HEK293T (cell line): ENCODE results near the gene CCDC102A.

ENCODE experiments used
- CTCF ChIA-PET: fragments of 350-600 bp; formaldehyde crosslinking; extraction: SDS; loops from one replicate; lab custom pipeline; 2021; ENCODE audit warnings: antibody characterized with exemption, inconsistent platforms; lab: Yijun Ruan, JAX
- POLR2A ChIA-PET: fragments of 350-600 bp; formaldehyde crosslinking; extraction: SDS; loops from one replicate; lab custom pipeline; 2020; ENCODE audit warnings: antibody characterized with exemption, inconsistent platforms; lab: Yijun Ruan, JAX
- DNase-seq: peaks from one replicate; pipeline ENCODE4 v3.0.0; 2012; ENCODE audit warnings: mixed read lengths; ENCODE audit errors: extremely low spot score
- ARNT ChIP-seq: fragments of 450-650 bp; IDR thresholded peaks from 2 replicates; pipeline ENCODE4 v1.6.1; 2017; ENCODE audit warnings: mild to moderate bottlenecking
- BHLHE40 ChIP-seq: fragments of 450-650 bp; IDR thresholded peaks from 2 replicates; pipeline ENCODE4 v1.6.1; 2016; ENCODE audit warnings: mild to moderate bottlenecking, moderate library complexity, borderline replicate concordance
- CTBP1 ChIP-seq: fragments of 450-650 bp; IDR thresholded peaks from 2 replicates; pipeline ENCODE4 v1.6.1; 2016; ENCODE audit warnings: borderline replicate concordance
- ELF4 ChIP-seq: fragments of 450-650 bp; IDR thresholded peaks from 2 replicates; pipeline ENCODE4 v1.6.1; 2017; ENCODE audit warnings: antibody characterized with exemption
- FOXA1 ChIP-seq: fragments of 450-650 bp; IDR thresholded peaks from 2 replicates; pipeline ENCODE4 v1.6.1; 2016; ENCODE audit warnings: mild to moderate bottlenecking
- FOXK2 ChIP-seq: fragments of 450-650 bp; IDR thresholded peaks from 2 replicates; pipeline ENCODE4 v1.6.1; 2016; ENCODE audit warnings: mild to moderate bottlenecking
- FOXM1 ChIP-seq: fragments of 450-650 bp; IDR thresholded peaks from 2 replicates; pipeline ENCODE4 v1.6.1; 2017; ENCODE audit warnings: mild to moderate bottlenecking, borderline replicate concordance
- HDGF ChIP-seq: fragments of 450-650 bp; IDR thresholded peaks from 2 replicates; pipeline ENCODE4 v1.6.1; 2017; ENCODE audit warnings: antibody characterized with exemption, borderline replicate concordance
- L3MBTL2 ChIP-seq: fragments of 450-650 bp; conservative IDR thresholded peaks from 2 replicates; pipeline ENCODE4 v1.6.1; 2016; ENCODE audit warnings: mild to moderate bottlenecking
- LEF1 ChIP-seq: fragments of 450-650 bp; IDR thresholded peaks from 2 replicates; pipeline ENCODE4 v1.6.1; 2017; ENCODE audit warnings: mild to moderate bottlenecking, borderline replicate concordance
- NFRKB ChIP-seq: fragments of 450-650 bp; IDR thresholded peaks from 2 replicates; pipeline ENCODE4 v1.6.1; 2016; ENCODE audit warnings: mild to moderate bottlenecking, moderate library complexity
- SP1 ChIP-seq: fragments of 450-650 bp; IDR thresholded peaks from 2 replicates; pipeline ENCODE4 v1.6.1; 2017
- SUZ12 ChIP-seq: fragments of 450-650 bp; IDR thresholded peaks from 2 replicates; pipeline ENCODE4 v1.6.1; 2016; ENCODE audit warnings: mild to moderate bottlenecking
- TARDBP ChIP-seq: fragments of 450-650 bp; IDR thresholded peaks from 2 replicates; pipeline ENCODE4 v1.6.1; 2016
- ZNF384 ChIP-seq: fragments of 450-650 bp; IDR thresholded peaks from 2 replicates; pipeline ENCODE4 v1.6.1; 2016
- TF ChIP-seq, protein P1 (sequence below): fragments of 450-650 bp; IDR thresholded peaks from 2 replicates; pipeline ENCODE4 v1.6.1; 2016

The CCDC102A gene

DNA sequence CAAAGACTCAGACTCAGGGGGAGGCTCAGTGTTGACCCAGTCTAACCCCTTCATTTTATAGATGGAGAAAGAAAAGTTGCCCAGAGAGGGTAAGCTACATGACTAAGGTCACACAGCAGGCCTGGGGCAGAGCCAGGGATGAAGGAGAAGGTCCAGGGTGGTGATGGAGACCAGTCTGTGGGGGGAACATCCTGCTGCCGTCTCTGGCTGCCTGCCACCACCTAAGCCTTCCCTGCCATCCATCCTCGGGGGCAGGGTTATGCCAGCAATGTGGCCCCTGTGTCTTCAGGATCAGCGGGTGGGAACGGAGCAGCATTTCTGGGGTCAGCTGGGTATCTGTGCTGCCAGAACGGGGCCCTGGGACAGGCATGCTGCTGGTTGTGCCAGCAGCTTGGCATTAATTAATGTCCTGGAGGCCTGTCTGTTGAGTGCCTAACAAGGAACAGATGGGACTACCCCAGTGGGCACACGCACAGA, 55.6 kb downstream of the CCDC102A start:
- CTCF ChIA-PET: interaction anchor here (0.8 kb wide), 1 partner anchor 39 kb away, joined by 4 read pairs; no protein-coding TSS in a partner anchor
- POLR2A ChIA-PET: no interaction called here
- DNase-seq: no peak
- TF ChIP-seq FOXM1 (no peak), TARDBP (no peak), FOXA1 (no peak), SUZ12 (no peak), SP1 (no peak), NFRKB (no peak), ZNF384 (no peak), CTBP1 (no peak), ARNT (no peak), HDGF (no peak), BHLHE40 (no peak), ELF4 (no peak), LEF1 (no peak), L3MBTL2 (no peak), FOXK2 (no peak)
- TF ChIP-seq, protein P1, sequence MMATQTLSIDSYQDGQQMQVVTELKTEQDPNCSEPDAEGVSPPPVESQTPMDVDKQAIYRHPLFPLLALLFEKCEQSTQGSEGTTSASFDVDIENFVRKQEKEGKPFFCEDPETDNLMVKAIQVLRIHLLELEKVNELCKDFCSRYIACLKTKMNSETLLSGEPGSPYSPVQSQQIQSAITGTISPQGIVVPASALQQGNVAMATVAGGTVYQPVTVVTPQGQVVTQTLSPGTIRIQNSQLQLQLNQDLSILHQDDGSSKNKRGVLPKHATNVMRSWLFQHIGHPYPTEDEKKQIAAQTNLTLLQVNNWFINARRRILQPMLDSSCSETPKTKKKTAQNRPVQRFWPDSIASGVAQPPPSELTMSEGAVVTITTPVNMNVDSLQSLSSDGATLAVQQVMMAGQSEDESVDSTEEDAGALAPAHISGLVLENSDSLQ: no peak

DNA sequence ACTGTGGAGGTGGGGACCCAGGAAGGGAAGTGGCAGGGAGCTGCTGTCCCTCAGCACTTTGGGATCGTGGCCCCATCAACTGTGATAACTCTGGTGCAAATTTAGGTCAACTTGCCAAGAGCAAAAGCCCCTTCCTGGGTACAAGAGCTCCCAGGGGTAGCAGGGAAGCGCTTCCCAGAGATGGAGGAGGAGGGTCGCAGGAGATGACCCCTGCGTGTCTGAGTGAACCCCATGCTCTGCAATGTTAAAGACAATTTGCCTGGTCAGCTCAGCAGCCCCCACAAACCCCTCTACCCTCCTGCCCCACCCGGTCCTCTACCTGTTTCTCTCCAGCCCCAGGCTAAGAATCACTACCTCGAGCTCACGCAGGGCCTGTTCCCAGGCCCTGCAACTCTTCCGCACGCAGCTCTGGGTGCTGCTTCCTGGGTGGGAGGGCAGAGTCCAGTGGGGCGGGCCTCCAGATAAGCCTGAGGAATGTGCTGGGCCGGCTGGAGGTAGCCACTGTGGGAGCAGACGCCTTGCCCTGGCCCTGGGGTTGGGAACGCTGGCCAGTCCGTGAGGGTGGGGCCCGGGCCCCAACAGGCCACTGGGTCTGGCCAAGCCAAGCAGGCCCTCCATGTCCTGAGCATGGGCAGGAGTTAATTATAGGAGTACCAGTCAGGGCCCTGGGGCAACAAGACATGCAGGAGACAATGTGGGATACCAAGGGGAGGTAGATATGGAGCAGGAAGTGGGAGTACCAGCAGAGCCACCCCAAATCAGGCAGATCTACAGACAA, 56.2 kb downstream of the CCDC102A start:
- no peak for TF ChIP-seq SP1
- no peak for TF ChIP-seq CTBP1
- TF ChIP-seq SUZ12: no peak
- no peak for TF ChIP-seq LEF1
- no peak for TF ChIP-seq ELF4
- TF ChIP-seq ZNF384: no peak
- no peak for TF ChIP-seq FOXA1
- no peak for TF ChIP-seq NFRKB
- no peak for TF ChIP-seq BHLHE40
- no peak for TF ChIP-seq HDGF
- TF ChIP-seq, protein P1: no peak
- TF ChIP-seq TARDBP: no peak
- TF ChIP-seq L3MBTL2: no peak
- no peak for TF ChIP-seq ARNT
- no peak for TF ChIP-seq FOXM1
- TF ChIP-seq FOXK2: no peak
- ChIA-PET CTCF (no interaction called here), POLR2A (interaction anchor here (1.0 kb wide), 1 partner anchor 33 kb away, joined by 3 read pairs; the partner anchor contains the start of genes CIAPIN1 and COQ9)
- DNase-seq: no peak

DNA sequence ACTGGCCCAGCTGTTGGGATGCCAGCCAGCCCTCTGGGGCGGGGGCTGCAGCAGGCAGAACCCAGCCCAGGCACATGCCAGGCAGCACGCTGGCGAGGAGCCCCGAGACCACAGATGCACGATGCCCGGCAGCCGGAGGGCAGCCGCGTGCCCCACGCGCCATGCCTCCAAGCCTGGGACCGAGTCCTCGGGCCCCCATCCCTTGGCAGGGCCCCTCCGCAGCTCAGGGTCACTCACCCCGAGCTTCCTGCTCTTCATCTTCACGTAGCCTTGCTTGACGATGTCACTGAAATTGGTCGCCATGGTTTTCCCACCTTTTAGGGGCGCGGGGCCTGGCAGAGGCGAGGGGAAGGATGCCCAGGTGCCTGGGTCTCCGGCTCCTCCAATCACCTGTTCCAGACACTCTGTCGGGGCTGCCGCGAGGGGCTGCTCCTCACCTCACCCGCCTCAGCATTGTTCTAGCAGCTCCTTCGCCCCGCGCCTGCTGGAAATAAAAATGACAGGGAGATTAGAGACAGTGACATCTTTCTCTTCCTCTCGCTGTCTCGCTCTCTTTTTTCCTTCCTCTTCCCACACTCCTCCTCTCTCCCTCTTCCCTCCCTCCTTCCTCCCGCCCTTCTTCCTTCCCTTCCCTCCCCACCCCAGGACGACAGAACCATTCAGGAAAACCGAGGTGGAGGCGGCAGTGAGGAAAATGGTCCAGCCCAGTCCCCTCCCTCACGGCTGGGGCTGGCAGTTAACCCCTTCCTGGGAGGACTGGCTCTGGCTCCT, 57.0 kb downstream of the CCDC102A start:
- CTCF ChIA-PET: no interaction called here
- TF ChIP-seq CTBP1 (no peak), SUZ12 (no peak)
- peak; percentile 53 for DNase-seq

DNA sequence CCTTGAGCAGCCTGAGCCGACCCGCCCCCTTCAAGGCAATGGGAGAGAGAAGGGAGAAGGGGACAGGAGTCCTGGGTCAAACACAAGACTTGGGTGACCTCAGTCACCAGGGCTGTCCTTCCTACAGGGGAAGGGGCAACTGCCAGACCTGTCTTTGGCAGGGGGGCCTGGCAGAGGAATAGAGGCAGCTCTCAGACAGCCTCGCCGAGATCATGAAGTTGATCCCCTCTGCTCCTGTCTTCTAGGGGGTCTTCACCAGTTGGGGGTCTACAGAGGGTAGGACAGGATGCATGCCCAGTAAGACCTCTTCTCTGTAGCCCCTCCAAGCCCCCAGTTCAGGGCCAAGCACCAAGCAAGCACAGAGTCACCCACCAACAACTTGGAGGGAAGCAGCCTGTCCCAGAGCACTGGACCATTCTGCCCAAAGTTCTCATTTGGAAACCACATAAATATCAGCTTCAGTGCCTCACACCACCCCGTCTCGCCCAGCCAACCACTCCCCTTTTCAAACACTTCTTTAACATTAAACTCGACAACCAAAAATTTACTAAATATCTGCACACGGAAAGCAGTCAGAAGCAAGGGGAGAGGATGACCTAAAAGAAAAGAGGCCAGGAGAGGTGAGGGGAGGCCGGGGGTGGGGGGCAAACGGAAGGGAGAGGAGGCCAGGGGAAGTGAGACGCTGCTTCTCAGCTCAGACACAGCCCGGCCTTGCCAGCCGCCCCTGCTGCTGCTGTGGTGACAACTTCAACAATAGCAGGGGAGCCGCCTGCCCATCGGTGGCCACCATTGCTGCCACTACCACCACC, 57.8 kb downstream of the CCDC102A start:
- TF ChIP-seq NFRKB: no peak
- TF ChIP-seq L3MBTL2: no peak
- no peak for TF ChIP-seq ELF4
- TF ChIP-seq ARNT: no peak
- TF ChIP-seq FOXK2: no peak
- TF ChIP-seq LEF1: no peak
- TF ChIP-seq CTBP1: no peak
- TF ChIP-seq SP1: no peak
- no peak for DNase-seq
- CTCF ChIA-PET: no interaction called here
- POLR2A ChIA-PET: no interaction called here

More for the DNA sequence above, 57.0 kb downstream of the CCDC102A start:
- POLR2A ChIA-PET: interaction anchor here (1.0 kb wide), 1 partner anchor 32 kb away, joined by 3 read pairs; the partner anchor contains the start of genes CIAPIN1 and COQ9

DNA sequence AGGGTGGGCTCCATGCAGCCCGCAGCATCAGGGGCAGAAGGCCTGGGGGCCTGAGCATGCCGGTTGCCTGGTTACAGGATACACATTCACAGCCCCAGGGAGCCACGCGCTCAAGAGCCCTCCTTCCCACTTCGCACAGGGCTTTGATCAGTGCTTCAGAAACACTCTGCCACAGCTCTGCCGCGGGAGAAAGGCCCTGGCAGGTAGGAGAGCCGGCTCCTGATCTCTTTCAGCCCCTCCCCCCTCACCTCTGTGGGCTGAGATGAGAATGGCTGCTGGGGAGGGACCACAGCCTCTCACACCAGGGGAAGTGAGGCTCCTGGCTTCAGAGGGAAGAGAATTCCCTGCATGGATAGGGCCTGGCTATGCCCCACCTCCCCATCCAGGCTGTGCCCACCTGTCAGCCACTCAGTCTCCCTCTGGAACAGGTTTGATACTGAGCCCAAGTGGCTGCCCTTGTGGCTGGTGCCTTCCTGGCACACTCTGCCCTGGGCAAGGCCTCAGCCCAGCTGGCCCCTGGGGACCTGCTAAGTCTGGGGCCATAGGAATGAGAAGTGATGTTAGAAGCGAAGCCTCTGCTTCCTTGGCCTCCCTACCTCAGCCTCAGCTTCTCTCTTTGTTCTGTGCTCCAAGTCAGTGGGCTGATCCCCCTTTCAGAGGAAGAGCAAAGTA, 58.7 kb downstream of the CCDC102A start:
- ChIA-PET POLR2A (no interaction called here), CTCF (no interaction called here)
- TF ChIP-seq FOXK2 (no peak), TARDBP (no peak), ARNT (no peak), FOXA1 (no peak), HDGF (no peak), NFRKB (no peak)
- TF ChIP-seq, protein P1: no peak
- no peak for DNase-seq
